Ovary (tissue), 3 donors: Measurements from ENCODE around the gene GOLGA6L10.
"Not testable (repeated sequence)": the region's sequence is repeated elsewhere in the genome, so short reads cannot be mapped to it uniquely, and the experiment has no call there.

Experiments
- EP300 ChIP-seq: sonication (generic); formaldehyde crosslinking; IDR thresholded peaks from one replicate; pipeline ENCODE4 v1.6.1; 2017; ENCODE audit warnings: antibody characterized with exemption
- POLR2A ChIP-seq: fragments of 450-650 bp; IDR thresholded peaks from one replicate; pipeline ENCODE4 v1.6.1; 2017; ENCODE audit warnings: antibody characterized with exemption, mild to moderate bottlenecking, moderate library complexity
- TF ChIP-seq, protein P1 (sequence below), 3 donors: fragments of 450-650 bp in 2 of 3; fragments of 200-600 bp in 1 of 3; IDR thresholded peaks; one replicate each; pipeline versions ENCODE4 v1.5.1 to v1.8.0; 2016 to 2022; ENCODE audit warnings: antibody characterized with exemption in 3 of 3, mild to moderate bottlenecking in 1 of 3
- donor health status: DM: no; HTN: no; CAD: no.

DNA sequence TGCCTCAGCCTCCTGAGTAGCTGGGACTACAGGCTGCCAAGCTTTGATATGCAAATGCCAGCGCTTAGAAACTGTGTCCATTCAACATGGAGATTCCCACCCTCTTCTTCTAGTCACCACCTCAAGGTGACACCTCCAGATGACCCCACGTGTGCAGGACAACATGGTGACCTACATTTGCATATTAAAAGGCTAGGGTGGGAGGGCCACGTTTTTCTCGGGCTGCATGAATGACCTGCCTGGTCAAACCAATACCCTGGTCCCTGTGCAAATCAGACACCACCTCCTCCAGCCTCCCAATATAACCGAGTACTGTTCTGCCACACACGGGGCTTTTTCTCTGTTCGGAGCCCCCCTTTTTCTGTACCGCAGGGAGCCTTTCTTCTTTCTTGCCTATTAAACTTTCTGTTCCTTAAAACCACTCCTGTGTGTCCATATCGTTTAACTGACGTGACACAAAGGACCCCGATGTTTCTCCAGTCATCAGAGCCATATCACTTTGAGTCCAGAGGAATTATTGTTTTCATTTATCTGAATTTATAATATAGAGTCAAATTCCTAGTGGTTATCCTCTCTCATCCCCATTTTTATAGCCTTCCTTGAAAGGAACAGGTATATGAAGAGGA is 32.2 kb upstream of the GOLGA6L10 start:
- TF ChIP-seq EP300, POLR2A: not testable (repeated sequence)
- TF ChIP-seq, protein P1, sequence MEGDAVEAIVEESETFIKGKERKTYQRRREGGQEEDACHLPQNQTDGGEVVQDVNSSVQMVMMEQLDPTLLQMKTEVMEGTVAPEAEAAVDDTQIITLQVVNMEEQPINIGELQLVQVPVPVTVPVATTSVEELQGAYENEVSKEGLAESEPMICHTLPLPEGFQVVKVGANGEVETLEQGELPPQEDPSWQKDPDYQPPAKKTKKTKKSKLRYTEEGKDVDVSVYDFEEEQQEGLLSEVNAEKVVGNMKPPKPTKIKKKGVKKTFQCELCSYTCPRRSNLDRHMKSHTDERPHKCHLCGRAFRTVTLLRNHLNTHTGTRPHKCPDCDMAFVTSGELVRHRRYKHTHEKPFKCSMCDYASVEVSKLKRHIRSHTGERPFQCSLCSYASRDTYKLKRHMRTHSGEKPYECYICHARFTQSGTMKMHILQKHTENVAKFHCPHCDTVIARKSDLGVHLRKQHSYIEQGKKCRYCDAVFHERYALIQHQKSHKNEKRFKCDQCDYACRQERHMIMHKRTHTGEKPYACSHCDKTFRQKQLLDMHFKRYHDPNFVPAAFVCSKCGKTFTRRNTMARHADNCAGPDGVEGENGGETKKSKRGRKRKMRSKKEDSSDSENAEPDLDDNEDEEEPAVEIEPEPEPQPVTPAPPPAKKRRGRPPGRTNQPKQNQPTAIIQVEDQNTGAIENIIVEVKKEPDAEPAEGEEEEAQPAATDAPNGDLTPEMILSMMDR (IDR thresholded peaks at IDR 0.05), result not testable (repeated sequence)
